Pancreas (tissue), 10 donors: Measurements from ENCODE around the gene CALM1. TPM values are rescaled to one million over a fixed set of nuclear protein-coding genes. Genes with fewer than 3 reads are reported as not detected.

Experiments used
- ATAC-seq, 4 donors: fragments of 200-7000 bp; cut with Tn5 transposase; one replicate each; pipeline versions ENCODE4 v1.8.0 to v1.9.1; 2020; ENCODE audit warnings: mild to moderate bottlenecking in 4 of 4, moderate library complexity in 4 of 4
- DNase-seq, 6 donors: peaks; one replicate each; pipeline ENCODE4 v3.0.0-alpha.2; 2020
- FAIRE-seq: peaks from 2 replicates; lab custom pipeline; 2012; peaks lifted over from hg19 to GRCh38; lab: Jason Lieb, UNC
- H3K27ac ChIP-seq, 4 donors: fragments of 200-600 bp; sonication (generic); 1 replicate in 3 of 4; 2 replicates in 1 of 4; pipeline versions ENCODE4 v1.5.0 to v1.8.0; 2020
- H3K27me3 ChIP-seq, 4 donors: fragments of 200-600 bp; one replicate each; pipeline ENCODE4 v1.8.0; 2021
- H3K36me3 ChIP-seq, 3 donors: fragments of 200-600 bp; sonication (generic) in 1 of 3; one replicate each; pipeline versions ENCODE4 v1.5.0 to v1.8.0; 2020 to 2021
- H3K4me1 ChIP-seq, 3 donors: fragments of 200-600 bp; one replicate each; pipeline ENCODE4 v1.8.0; 2021
- H3K4me3 ChIP-seq, 4 donors: fragments of 200-600 bp; sonication (generic) in 2 of 4; one replicate each; pipeline versions ENCODE4 v1.5.0 to v1.8.0; 2020 to 2021
- H3K9me3 ChIP-seq, 4 donors: fragments of 200-600 bp; one replicate each; pipeline ENCODE4 v1.8.0; 2021
- WGBS, 2 donors: extraction: QIAGEN DNeasy Blood & Tissue Kit; methylation state at CpG; one replicate each; pipeline ENCODE4 v1.1.7; 2013; 5-methylcytosine and 5-hydroxymethylcytosine counted together
- intact Hi-C, 3 donors: fragments of 100-400 bp; cut with DNase I; formaldehyde crosslinking; loops; one replicate each; pipeline versions ENCODE4 v1.11.1 to v1.14.2; 2022
- polyA plus RNA-seq, 2 donors: library from polyadenylated mRNA; stranded (reverse); fragments of 200-250 nt; gene quantifications; one replicate each; pipeline ENCODE4 v1.2.3, GENCODE V29; 2013
- total RNA-seq, 6 donors: library from RNA; stranded (reverse); fragmentation: NEBNext Ultra II Directional in 4 of 6; extraction: Animal tissue kit (Norgen Biotek cat#: 25700) in 4 of 6; gene quantifications; one replicate each; pipeline versions ENCODE4 v1.2.1 to v1.2.4, GENCODE V29; 2021 to 2023
- TF ChIP-seq, protein P1 (sequence below), 4 donors: fragments of 200-600 bp; sonication (generic) in 3 of 4; IDR thresholded peaks; one replicate each; pipeline versions ENCODE4 v1.5.0 to v1.8.0; 2021; ENCODE audit warnings: antibody characterized with exemption in 4 of 4
- donor health status: healthy with polysubstance abuse.
- donor health status: DM: no; HTN: no; CAD: no; lungs with moderate emphysema.
- donor health status: DM: no; HTN: no; CAD: no.
- donor health status: control.
- donor health status: control.
- donor health status: Bipolar disorder and iron deficiency.
- donor health status: DM: yes; HTN: yes; CAD: no.
- donor health status: DM: no; HTN: no; CAD: no.
- donor health status: DM: no; HTN: no; CAD: no.
- donor health status: DM: yes; HTN: yes; CAD: no.

The CALM1 gene
- total RNA-seq = 100 to 1,000 TPM; 104 to 181 (median 141) TPM
- polyA plus RNA-seq = 100 to 1,000 TPM; 116 to 181 TPM

DNA sequence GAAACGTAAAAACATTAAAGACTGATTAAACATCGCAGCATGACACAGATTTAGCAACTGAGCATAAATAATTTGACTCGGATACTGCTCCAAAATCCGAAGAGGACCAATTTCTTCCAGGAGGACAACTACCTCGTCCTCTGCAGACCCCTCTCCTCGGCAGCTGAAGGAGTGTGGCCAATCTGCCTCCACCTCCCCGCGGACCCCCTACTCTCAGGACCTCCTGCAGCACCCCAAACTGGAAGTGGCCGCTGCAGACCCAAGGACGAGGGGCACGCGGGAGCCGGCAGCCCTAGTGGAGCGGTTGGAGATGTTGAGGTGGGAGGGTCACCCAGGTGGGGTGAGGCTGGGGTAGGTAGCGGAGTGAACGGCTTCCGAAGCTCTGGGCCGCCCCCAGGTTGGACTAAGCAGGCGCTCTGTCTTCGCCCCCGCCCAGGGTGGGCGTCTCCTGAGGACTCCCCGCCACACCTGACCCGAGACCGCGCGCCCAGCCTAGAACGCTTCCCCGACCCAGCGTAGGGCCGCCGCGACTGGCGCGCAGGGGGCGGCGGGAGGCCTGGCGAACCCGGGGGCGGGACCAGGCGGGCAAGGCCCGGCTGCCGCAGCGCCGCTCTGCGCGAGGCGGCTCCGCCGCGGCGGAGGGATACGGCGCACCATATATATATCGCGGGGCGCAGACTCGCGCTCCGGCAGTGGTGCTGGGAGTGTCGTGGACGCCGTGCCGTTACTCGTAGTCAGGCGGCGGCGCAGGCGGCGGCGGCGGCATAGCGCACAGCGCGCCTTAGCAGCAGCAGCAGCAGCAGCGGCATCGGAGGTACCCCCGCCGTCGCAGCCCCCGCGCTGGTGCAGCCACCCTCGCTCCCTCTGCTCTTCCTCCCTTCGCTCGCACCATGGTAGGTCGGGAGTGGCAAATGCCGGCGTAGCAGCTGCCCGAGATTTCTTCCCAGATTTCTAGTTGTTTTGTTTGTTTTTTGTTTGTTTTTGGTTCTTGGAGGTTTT is at the start of gene CALM1:
CALM1 (plus strand) TSS at position 689 of the 999 bp plus-strand sequence; CDS start at position 891, 202 bp downstream.
- FAIRE-seq (no peak), ATAC-seq (peak; percentile 84 to 89 (median 87)), DNase-seq (peak; percentile 93 to 99 (median 96))
- H3K4me1 ChIP-seq = peaks cover 11 to 23% (median 18%) of the 10 kb centered on the region in 3 donors
- H3K27me3 ChIP-seq = no peaks in the 10 kb centered on the region
- H3K27ac ChIP-seq = peak within 1 kb of the TSS; percentile 61 to 88 (median 86)
- TF ChIP-seq, protein P1, sequence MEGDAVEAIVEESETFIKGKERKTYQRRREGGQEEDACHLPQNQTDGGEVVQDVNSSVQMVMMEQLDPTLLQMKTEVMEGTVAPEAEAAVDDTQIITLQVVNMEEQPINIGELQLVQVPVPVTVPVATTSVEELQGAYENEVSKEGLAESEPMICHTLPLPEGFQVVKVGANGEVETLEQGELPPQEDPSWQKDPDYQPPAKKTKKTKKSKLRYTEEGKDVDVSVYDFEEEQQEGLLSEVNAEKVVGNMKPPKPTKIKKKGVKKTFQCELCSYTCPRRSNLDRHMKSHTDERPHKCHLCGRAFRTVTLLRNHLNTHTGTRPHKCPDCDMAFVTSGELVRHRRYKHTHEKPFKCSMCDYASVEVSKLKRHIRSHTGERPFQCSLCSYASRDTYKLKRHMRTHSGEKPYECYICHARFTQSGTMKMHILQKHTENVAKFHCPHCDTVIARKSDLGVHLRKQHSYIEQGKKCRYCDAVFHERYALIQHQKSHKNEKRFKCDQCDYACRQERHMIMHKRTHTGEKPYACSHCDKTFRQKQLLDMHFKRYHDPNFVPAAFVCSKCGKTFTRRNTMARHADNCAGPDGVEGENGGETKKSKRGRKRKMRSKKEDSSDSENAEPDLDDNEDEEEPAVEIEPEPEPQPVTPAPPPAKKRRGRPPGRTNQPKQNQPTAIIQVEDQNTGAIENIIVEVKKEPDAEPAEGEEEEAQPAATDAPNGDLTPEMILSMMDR (IDR thresholded peaks at IDR 0.05) = no peak
- intact Hi-C loops = no loop called here
- H3K36me3 ChIP-seq = peaks cover 0 to 12% (median 6%) of the 10 kb centered on the region in 3 donors
- H3K9me3 ChIP-seq = no peaks in the 10 kb centered on the region
- WGBS, 2 donors = 1% methylated on average over 66 to 89 of the region's 89 CpGs
- peak within 1 kb of the TSS; percentile 55 to 93 (median 63) for H3K4me3 ChIP-seq

DNA sequence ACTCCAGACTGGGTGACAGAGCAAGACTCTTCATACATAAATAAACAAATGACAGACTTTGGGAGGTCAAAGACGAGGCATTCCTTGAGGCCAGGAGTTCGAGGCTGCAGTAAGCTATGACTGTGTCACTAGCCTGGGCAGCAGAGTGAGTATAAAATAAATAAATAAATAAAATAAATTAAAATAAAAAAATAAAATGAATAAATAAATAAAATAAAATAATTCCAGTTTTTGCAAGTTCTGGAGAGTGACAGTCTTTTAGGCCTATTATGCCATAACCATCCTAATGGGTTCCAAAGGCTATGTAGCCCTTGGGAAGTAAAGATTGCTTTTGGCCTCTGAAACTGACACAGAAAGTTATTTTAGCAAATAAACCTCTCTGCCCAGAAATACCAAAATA is 48.6 kb upstream of the CALM1 start:
- WGBS, 2 donors = 88 to 95% methylated on average over 2 of the region's 2 CpGs
- no peak for FAIRE-seq
- ATAC-seq = no peak
- intact Hi-C loops = no loop called here
- Histone ChIP-seq H3K27me3 (no peaks in the 10 kb centered on the region), H3K4me3 (no peak overlapping the region), H3K36me3 (no peaks in the 10 kb centered on the region), H3K9me3 (no peaks in the 10 kb centered on the region), H3K27ac (no peak overlapping the region), H3K4me1 (no peaks in the 10 kb centered on the region)
- TF ChIP-seq, protein P1 (IDR thresholded peaks at IDR 0.05) = no peak
- DNase-seq = no peak

DNA sequence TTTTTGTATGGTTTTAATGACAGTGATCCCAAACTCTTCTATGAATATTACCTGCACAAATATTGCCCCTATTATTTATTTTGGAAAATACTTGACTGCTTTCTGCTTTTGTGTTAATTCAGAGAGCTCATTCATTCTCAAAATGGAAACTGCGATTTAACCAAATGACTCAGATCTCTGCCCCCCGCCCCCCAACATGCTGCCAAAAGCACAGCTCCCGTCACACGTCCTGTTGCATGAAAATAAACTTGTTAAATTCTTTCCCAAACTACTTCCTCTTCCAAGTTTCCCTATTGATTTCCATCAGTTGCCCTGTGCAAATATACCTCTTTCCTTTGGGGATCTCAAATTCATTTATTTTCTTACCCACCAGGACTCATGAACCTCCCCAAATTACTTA is 47.1 kb upstream of the CALM1 start:
- FAIRE-seq = no peak
- 39 to 52% methylated on average over 4 of the region's 4 CpGs for WGBS, 2 donors

DNA sequence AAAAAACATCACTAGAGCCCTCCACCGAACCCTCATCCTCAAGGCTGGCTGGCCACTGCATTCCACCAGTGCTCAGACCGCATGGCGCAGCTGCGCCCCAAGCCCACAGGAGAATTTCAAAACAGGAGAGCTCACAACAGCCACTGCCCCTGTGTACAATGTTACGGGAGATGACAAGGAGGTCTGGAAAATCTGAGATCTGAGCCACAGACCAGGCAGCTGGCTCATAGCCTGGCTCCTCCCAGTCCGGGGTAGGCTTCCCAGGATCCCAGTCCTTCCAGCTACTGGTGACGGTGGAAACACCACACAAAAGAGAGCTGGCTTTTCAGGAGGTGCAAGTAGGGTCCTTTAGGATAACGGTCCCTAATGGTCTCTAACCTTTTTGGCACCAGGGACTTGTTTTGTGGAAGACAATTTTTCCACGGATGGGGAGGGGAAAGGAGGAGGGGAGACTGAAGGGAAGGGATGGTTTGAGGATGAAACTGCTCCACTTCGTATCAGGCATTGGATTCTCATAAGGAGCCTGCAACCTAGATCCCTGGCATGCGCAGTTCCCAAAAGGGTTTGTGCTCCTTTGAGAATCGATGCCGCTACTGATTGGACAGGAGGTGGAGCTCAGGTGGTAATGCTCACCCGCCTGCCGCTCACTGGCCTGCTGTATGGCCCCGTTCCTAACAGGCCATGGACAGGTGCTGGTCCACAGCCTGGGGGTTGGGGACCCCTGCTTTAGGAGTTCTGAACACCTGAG is 42.1 kb upstream of the CALM1 start:
- Histone ChIP-seq H3K4me3 (no peak overlapping the region), H3K27me3 (no peaks in the 10 kb centered on the region), H3K27ac (no peak overlapping the region), H3K4me1 (no peaks in the 10 kb centered on the region), H3K36me3 (no peaks in the 10 kb centered on the region), H3K9me3 (no peaks in the 10 kb centered on the region)
- ATAC-seq = no peak
- DNase-seq = no peak
- 73 to 79% methylated on average over 16 of the region's 16 CpGs for WGBS, 2 donors
- TF ChIP-seq, protein P1 (IDR thresholded peaks at IDR 0.05) = no peak
- intact Hi-C loops = no loop called here
- no peak for FAIRE-seq

More for the DNA sequence above, 47.1 kb upstream of the CALM1 start:
- no peak for DNase-seq
- no peaks in the 10 kb centered on the region for H3K36me3 ChIP-seq
- intact Hi-C loops = no loop called here
- TF ChIP-seq, protein P1 (IDR thresholded peaks at IDR 0.05) = no peak
- H3K27me3 ChIP-seq = no peaks in the 10 kb centered on the region
- ATAC-seq = no peak
- no peaks in the 10 kb centered on the region for H3K4me1 ChIP-seq
- H3K4me3 ChIP-seq = no peak overlapping the region
- no peak overlapping the region for H3K27ac ChIP-seq
- no peaks in the 10 kb centered on the region for H3K9me3 ChIP-seq
